ENCODE data around the gene TNS4. TPM values are rescaled to one million over a fixed set of nuclear protein-coding genes. Genes with fewer than 3 reads are reported as not detected.
A peak's percentile ranks its signal among the peaks of the same experiment; 100 is the strongest.

TNS4 gene
- total RNA-seq, 1 experiment from 2014 or later: 0.59 TPM

DNA sequence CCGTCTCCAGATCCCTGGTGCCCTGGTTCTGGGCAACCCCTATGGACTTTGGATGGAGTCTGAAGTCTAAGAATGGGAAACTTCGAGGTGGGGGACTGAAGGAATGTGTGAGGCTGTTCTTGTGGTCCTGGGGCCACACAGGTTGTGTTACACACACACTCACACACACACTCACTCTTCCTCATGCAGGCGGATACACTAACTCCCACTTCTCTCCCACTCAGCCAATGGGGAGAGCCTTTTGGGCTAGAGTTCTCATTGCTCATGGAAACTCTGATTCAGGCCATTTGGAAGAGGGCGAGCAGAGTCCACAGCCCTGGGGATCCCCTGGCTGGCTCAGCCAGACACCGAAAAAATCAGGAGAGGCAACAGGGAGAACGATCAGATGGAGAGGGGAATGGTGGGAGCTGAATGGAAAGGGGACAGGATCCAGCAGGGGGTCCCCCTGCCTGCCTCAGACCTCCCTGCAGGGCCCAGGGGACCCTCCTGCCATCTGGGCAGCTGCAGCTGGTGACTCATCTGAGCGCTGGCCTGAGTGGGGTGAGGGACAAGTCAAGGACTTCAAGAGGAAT is 49.1 kb downstream of the TNS4 start:
- Histone ChIP-seq H2BK120ac (ENCODE audit: low read depth, low read length, poor library complexity, severe bottlenecking) (no peak overlapping the region), H4K20me1 (ENCODE audit: control insufficient read depth, insufficient read depth, insufficient read length) (no peaks in the 10 kb centered on the region), H2BK5ac (ENCODE audit: insufficient read length, low read length) (no peak overlapping the region), H2BK15ac (ENCODE audit: low read depth, low read length) (no peak overlapping the region), H3K23me2 (ENCODE audit: insufficient read length, low read depth, low read length, poor library complexity, severe bottlenecking) (no peaks in the 10 kb centered on the region), H4K5ac (ENCODE audit: insufficient read length, low read depth, low read length) (no peak overlapping the region), H2AK5ac (ENCODE audit: insufficient read length, low read length) (no peak overlapping the region), H4K8ac (replicated peaks; ENCODE audit: insufficient read length, low read depth, low read length) (no peak overlapping the region), H3K9ac (ENCODE audit: extremely low read depth, insufficient read length, low read length) (no peak overlapping the region), H4K91ac (ENCODE audit: insufficient read length, low read depth, low read length) (no peak overlapping the region), H3K14ac (ENCODE audit: insufficient read depth, low read length) (no peak overlapping the region), H3K4me1 (ENCODE audit: insufficient read depth, low read length) (no peaks in the 10 kb centered on the region), H3K79me2 (ENCODE audit: insufficient read depth, low read length) (no peaks in the 10 kb centered on the region; the same call in 1 of the 2 replicates), H3T11ph (ENCODE audit: low read length) (no peak overlapping the region), H3K56ac (ENCODE audit: insufficient read length, low read depth, low read length) (no peak overlapping the region), H3K4me2 (ENCODE audit: insufficient read depth, insufficient read length, low read length) (no peak overlapping the region), H2AFZ (ENCODE audit: low read length) (no peak overlapping the region), H3K79me1 (ENCODE audit: insufficient read depth, low read depth, low read length, poor library complexity, severe bottlenecking) (no peaks in the 10 kb centered on the region), H2BK20ac (ENCODE audit: low read depth, low read length, poor library complexity, severe bottlenecking) (no peak overlapping the region), H3K18ac (ENCODE audit: insufficient read length, low read depth, low read length) (no peak overlapping the region), H3K23ac (ENCODE audit: insufficient read length, low read depth, low read length) (no peak overlapping the region), H3K4ac (ENCODE audit: low read depth, low read length) (no peak overlapping the region), H3K27ac (ENCODE audit: insufficient read length, low read depth, low read length) (no peak overlapping the region), H3K9me3 (ENCODE audit: control insufficient read depth, low read depth, low read length) (no peaks in the 10 kb centered on the region), H3K27me3 (ENCODE audit: insufficient read depth, low read length) (no peaks in the 10 kb centered on the region), H2BK12ac (ENCODE audit: insufficient read length, low read depth, low read length) (no peak overlapping the region)
- no CpG with 5 or more reads among the region's 7 CpGs for WGBS (ENCODE audit: extremely low coverage, insufficient read length, low lambda C conversion rate)
- H3K27ac Mint-ChIP-seq: peak overlapping the region in 1 of 3 experiments; percentile 76; a peak in 2 of 7 replicates
- TF ChIP-seq, protein P1, sequence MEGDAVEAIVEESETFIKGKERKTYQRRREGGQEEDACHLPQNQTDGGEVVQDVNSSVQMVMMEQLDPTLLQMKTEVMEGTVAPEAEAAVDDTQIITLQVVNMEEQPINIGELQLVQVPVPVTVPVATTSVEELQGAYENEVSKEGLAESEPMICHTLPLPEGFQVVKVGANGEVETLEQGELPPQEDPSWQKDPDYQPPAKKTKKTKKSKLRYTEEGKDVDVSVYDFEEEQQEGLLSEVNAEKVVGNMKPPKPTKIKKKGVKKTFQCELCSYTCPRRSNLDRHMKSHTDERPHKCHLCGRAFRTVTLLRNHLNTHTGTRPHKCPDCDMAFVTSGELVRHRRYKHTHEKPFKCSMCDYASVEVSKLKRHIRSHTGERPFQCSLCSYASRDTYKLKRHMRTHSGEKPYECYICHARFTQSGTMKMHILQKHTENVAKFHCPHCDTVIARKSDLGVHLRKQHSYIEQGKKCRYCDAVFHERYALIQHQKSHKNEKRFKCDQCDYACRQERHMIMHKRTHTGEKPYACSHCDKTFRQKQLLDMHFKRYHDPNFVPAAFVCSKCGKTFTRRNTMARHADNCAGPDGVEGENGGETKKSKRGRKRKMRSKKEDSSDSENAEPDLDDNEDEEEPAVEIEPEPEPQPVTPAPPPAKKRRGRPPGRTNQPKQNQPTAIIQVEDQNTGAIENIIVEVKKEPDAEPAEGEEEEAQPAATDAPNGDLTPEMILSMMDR (conservative IDR thresholded peaks at IDR 0.05): no peak
- DNase-seq: no peak
- H3K4me1 Mint-ChIP-seq: peaks cover 14 to 23% of the 10 kb centered on the region in 2 experiments; a peak in 3 of 4 replicates
- no peak overlapping the region for H3K4me3 Mint-ChIP-seq
- no peaks in the 10 kb centered on the region for H3K9me3 Mint-ChIP-seq
- no peaks in the 10 kb centered on the region for H3K27me3 Mint-ChIP-seq (ENCODE audit: low read depth)
- H3K36me3 Mint-ChIP-seq (ENCODE audit: insufficient read depth in 1 of 3, low read depth in 3 of 3): peaks cover 38 to 40% (median 39%) of the 10 kb centered on the region in 3 experiments; a peak in 6 of 7 replicates
